CD8-positive, alpha-beta memory T cell (primary cell): ENCODE measurements around the gene FMN1. TPM values are rescaled to one million over a fixed set of nuclear protein-coding genes. Genes with fewer than 3 reads are reported as not detected.

Experiments
- CTCF ChIA-PET: fragments of 350-600 bp; sonication (Branson Sonifier 250); formaldehyde crosslinking; loops from one replicate; lab custom pipeline; 2021; ENCODE audit warnings: antibody characterized with exemption; lab: Charles Lee
- POLR2A ChIA-PET: fragments of 350-600 bp; sonication (Branson Sonifier 250); formaldehyde crosslinking; loops from one replicate; lab custom pipeline; 2021; ENCODE audit warnings: antibody characterized with exemption; lab: Charles Lee
- DNase-seq, 5 donors: peaks; one replicate each; pipeline versions ENCODE4 v3.0.0 to v3.0.0-alpha.2; 2020 to 2022; ENCODE audit warnings: mixed read lengths in 1 of 5
- H3K27ac ChIP-seq: one replicate; pipeline ENCODE4 v1.7.0; 2013; ENCODE audit warnings: low read depth, mild to moderate bottlenecking, low read length, moderate library complexity
- H3K27me3 ChIP-seq: 2 replicates; pipeline ENCODE4 v1.7.0; 2013; ENCODE audit warnings: low read length, mild to moderate bottlenecking; ENCODE audit not compliant: insufficient read depth, poor library complexity, severe bottlenecking
- H3K36me3 ChIP-seq: 2 replicates; pipeline ENCODE4 v1.7.0; 2013; ENCODE audit warnings: mild to moderate bottlenecking, low read length, moderate library complexity; ENCODE audit not compliant: insufficient read depth
- H3K4me1 ChIP-seq: 2 replicates; pipeline ENCODE4 v1.7.0; 2013; ENCODE audit warnings: mild to moderate bottlenecking, low read length, moderate library complexity; ENCODE audit not compliant: insufficient read depth
- H3K4me3 ChIP-seq: 2 replicates; pipeline ENCODE4 v1.7.0; 2013; ENCODE audit warnings: mild to moderate bottlenecking, low read length
- H3K9me3 ChIP-seq: 2 replicates; pipeline ENCODE4 v1.7.0; 2013; ENCODE audit warnings: mild to moderate bottlenecking, low read length
- H3K27ac Mint-ChIP-seq, 8 donors: one replicate each; pipeline ENCODE4 v1.8.0; 2020 to 2021; ENCODE audit warnings: mixed read lengths in 8 of 8, mild to moderate bottlenecking in 6 of 8, inconsistent platforms in 3 of 8, moderate library complexity in 3 of 8
- H3K27me3 Mint-ChIP-seq, 2 donors: one replicate each; pipeline ENCODE4 v1.8.0; 2020 to 2021; ENCODE audit warnings: mixed read lengths in 2 of 2, mild to moderate bottlenecking in 1 of 2, moderate library complexity in 1 of 2
- H3K36me3 Mint-ChIP-seq, 3 donors: one replicate each; pipeline ENCODE4 v1.8.0; 2020 to 2021; ENCODE audit warnings: mixed read lengths in 3 of 3, inconsistent platforms in 1 of 3, mild to moderate bottlenecking in 1 of 3
- H3K4me1 Mint-ChIP-seq, 3 donors: one replicate each; pipeline ENCODE4 v1.8.0; 2020 to 2021; ENCODE audit warnings: mixed read lengths in 3 of 3, inconsistent platforms in 1 of 3, mild to moderate bottlenecking in 1 of 3
- H3K4me3 Mint-ChIP-seq, 7 donors: one replicate each; pipeline ENCODE4 v1.8.0; 2020 to 2021; ENCODE audit warnings: mixed read lengths in 7 of 7, mild to moderate bottlenecking in 6 of 7, moderate library complexity in 4 of 7, inconsistent platforms in 2 of 7
- H3K9me3 Mint-ChIP-seq, 5 donors: one replicate each; pipeline ENCODE4 v1.8.0; 2020 to 2022; ENCODE audit warnings: mixed read lengths in 5 of 5, mild to moderate bottlenecking in 3 of 5, moderate library complexity in 2 of 5, inconsistent platforms in 1 of 5
- polyA plus RNA-seq: library from polyadenylated mRNA; unstranded; fragments of 300-500 nt; fragmentation: Illumina TruSeq; gene quantifications from one replicate; pipeline ENCODE4 v1.2.3, GENCODE V29; 2021
- total RNA-seq, 2 experiments: library from RNA; stranded (reverse); gene quantifications; one replicate each; pipeline ENCODE4 v1.2.3, GENCODE V29; 2021

Gene FMN1
- total and polyA plus RNA-seq, 3 experiments from 2014 or later, result 0.09 to 0.24 (median 0.11) TPM

GRCh38 chr15:32721596-32721995, 472.9 kb downstream of the FMN1 start:
- no peaks in the 10 kb centered on the region for H3K36me3 Mint-ChIP-seq
- CTCF ChIA-PET, result no interaction called here
- DNase-seq, result no peak

GRCh38 chr15:32718821-32719716, 475.4 kb downstream of the FMN1 start:
- H3K9me3 ChIP-seq, result no peaks in the 10 kb centered on the region
- DNase-seq, result no peak
- Mint-ChIP-seq H3K36me3 (no peaks in the 10 kb centered on the region), H3K4me1 (peaks cover 15 to 25% (median 20%) of the 10 kb centered on the region in 3 donors), H3K27ac (no peak overlapping the region), H3K27me3 (peaks cover 35 to 56% of the 10 kb centered on the region in 2 donors), H3K4me3 (peak overlapping the region in 4 of 7 donors; percentile 5 to 57 (median 38)), H3K9me3 (no peaks in the 10 kb centered on the region)
- H3K4me1 ChIP-seq, result no peaks in the 10 kb centered on the region
- ChIA-PET POLR2A (no interaction called here), CTCF (no interaction called here)
- no peak overlapping the region for H3K4me3 ChIP-seq
- H3K36me3 ChIP-seq, result no peaks in the 10 kb centered on the region
- no peak overlapping the region for H3K27ac ChIP-seq
- H3K27me3 ChIP-seq, result peaks cover 18% of the 10 kb centered on the region

More at GRCh38 chr15:32721596-32721995, 472.9 kb downstream of the FMN1 start:
- Histone ChIP-seq H3K27me3 (peaks cover 10% of the 10 kb centered on the region), H3K4me1 (no peaks in the 10 kb centered on the region), H3K27ac (no peak overlapping the region), H3K36me3 (no peaks in the 10 kb centered on the region), H3K4me3 (no peak overlapping the region), H3K9me3 (no peaks in the 10 kb centered on the region)
- no peak overlapping the region for H3K27ac Mint-ChIP-seq
- H3K4me3 Mint-ChIP-seq, result no peak overlapping the region
- peaks cover 0 to 8% (median 2%) of the 10 kb centered on the region in 5 donors for H3K9me3 Mint-ChIP-seq
- peaks cover 13 to 19% (median 16%) of the 10 kb centered on the region in 3 donors for H3K4me1 Mint-ChIP-seq
- POLR2A ChIA-PET, result no interaction called here
- H3K27me3 Mint-ChIP-seq, result peaks cover 27 to 52% of the 10 kb centered on the region in 2 donors

DNA sequence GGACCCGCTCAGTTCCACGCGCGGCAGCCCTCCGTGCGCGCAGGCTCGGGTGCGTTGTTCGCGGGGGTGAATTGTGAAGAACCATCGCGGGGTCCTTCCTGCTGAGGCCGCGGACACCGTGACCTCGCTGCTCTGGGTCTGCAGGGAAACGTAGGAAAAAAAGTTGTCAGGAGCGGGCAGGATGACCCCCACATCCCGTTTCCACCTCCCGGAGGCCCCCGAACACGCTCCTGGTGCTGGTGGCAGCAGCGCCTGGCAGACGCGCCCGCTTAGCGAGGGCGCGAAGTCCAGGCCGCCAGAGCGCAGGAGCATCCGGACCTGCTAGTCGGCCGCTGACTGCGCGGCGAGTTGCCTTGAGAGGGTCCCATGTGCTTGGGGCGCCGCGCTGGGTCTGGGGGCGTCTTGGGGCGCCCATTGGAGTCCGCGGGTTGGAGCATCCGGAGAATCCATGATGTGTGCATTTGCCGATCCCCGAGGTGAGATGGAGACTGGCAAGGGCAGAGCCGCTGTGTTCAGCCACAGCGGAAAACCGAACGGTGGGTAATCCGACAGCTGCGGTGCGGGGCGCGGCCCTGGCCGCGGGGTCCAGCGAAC, 476.2 kb downstream of the FMN1 start:
- peaks cover 18% of the 10 kb centered on the region for H3K27me3 ChIP-seq

GRCh38 chr15:32717426-32718226, 476.9 kb downstream of the FMN1 start, which contains the start of gene GREM1:
TSS of gene GREM1 (plus strand) at chr15:32718004. CDS start at chr15:32730691, 12,687 bp downstream.
- H3K4me1 Mint-ChIP-seq, result peaks cover 15 to 25% (median 20%) of the 10 kb centered on the region in 3 donors
- H3K36me3 ChIP-seq, result no peaks in the 10 kb centered on the region
- no peak within 1 kb of the TSS for H3K4me3 ChIP-seq
- POLR2A ChIA-PET, result no interaction called here
- no peak for DNase-seq
- H3K27ac ChIP-seq, result no peak within 1 kb of the TSS
- H3K9me3 ChIP-seq, result no peaks in the 10 kb centered on the region
- no peaks in the 10 kb centered on the region for H3K4me1 ChIP-seq
- peaks cover 0 to 2% (median 0%) of the 10 kb centered on the region in 5 donors for H3K9me3 Mint-ChIP-seq
- H3K4me3 Mint-ChIP-seq, result peak within 1 kb of the TSS in 6 of 7 donors; percentile 13 to 52 (median 40)
- H3K27me3 Mint-ChIP-seq, result peaks cover 35 to 62% of the 10 kb centered on the region in 2 donors
- no peak within 1 kb of the TSS for H3K27ac Mint-ChIP-seq
- no peaks in the 10 kb centered on the region for H3K36me3 Mint-ChIP-seq
- CTCF ChIA-PET, result no interaction called here
- H3K27me3 ChIP-seq, result peaks cover 18% of the 10 kb centered on the region

More for the DNA sequence above, 476.2 kb downstream of the FMN1 start:
- no peak overlapping the region for H3K27ac ChIP-seq
- H3K36me3 Mint-ChIP-seq, result no peaks in the 10 kb centered on the region
- H3K27me3 Mint-ChIP-seq, result peaks cover 35 to 60% of the 10 kb centered on the region in 2 donors
- H3K27ac Mint-ChIP-seq, result no peak overlapping the region
- H3K4me3 ChIP-seq, result no peak overlapping the region
- no peaks in the 10 kb centered on the region for H3K36me3 ChIP-seq
- H3K4me1 Mint-ChIP-seq, result peaks cover 15 to 25% (median 20%) of the 10 kb centered on the region in 3 donors
- no peak for DNase-seq
- H3K9me3 ChIP-seq, result no peaks in the 10 kb centered on the region
- ChIA-PET CTCF (no interaction called here), POLR2A (no interaction called here)
- no peak overlapping the region for H3K4me3 Mint-ChIP-seq
- no peaks in the 10 kb centered on the region for H3K4me1 ChIP-seq
- H3K9me3 Mint-ChIP-seq, result no peaks in the 10 kb centered on the region

- Histone ChIP-seq H3K4me1 (no peaks in the 10 kb centered on the region), H3K27me3 (peaks cover 18% of the 10 kb centered on the region), H3K27ac (no peak overlapping the region), H3K9me3 (no peaks in the 10 kb centered on the region), H3K4me3 (no peak overlapping the region), H3K36me3 (no peaks in the 10 kb centered on the region)
- DNase-seq, result no peak
- POLR2A ChIA-PET, result no interaction called here
- Mint-ChIP-seq H3K4me1 (peaks cover 15 to 25% (median 20%) of the 10 kb centered on the region in 3 donors), H3K36me3 (no peaks in the 10 kb centered on the region), H3K9me3 (peaks cover 0 to 2% (median 0%) of the 10 kb centered on the region in 5 donors), H3K27me3 (peaks cover 35 to 58% of the 10 kb centered on the region in 2 donors), H3K27ac (no peak overlapping the region), H3K4me3 (peak overlapping the region in 5 of 7 donors; percentile 13 to 52 (median 38))
- CTCF ChIA-PET, result no interaction called here
Measured at GRCh38 chr15:32716915-32717425, 477.5 kb downstream of the FMN1 start.

GRCh38 chr15:32716216-32716914, 478.1 kb downstream of the FMN1 start:
- H3K4me3 Mint-ChIP-seq, result peak overlapping the region in 4 of 7 donors; percentile 13 to 52 (median 40)
- H3K4me1 Mint-ChIP-seq, result peaks cover 15 to 25% (median 20%) of the 10 kb centered on the region in 3 donors
- POLR2A ChIA-PET, result no interaction called here
- Histone ChIP-seq H3K27ac (no peak overlapping the region), H3K4me3 (no peak overlapping the region), H3K36me3 (no peaks in the 10 kb centered on the region), H3K27me3 (peaks cover 18% of the 10 kb centered on the region), H3K4me1 (no peaks in the 10 kb centered on the region), H3K9me3 (no peaks in the 10 kb centered on the region)
- CTCF ChIA-PET, result interaction anchor here (0.7 kb wide), 1 partner anchor 229 kb away, joined by 3 read pairs; no protein-coding TSS in a partner anchor
- DNase-seq, result no peak
- H3K27me3 Mint-ChIP-seq, result peaks cover 32 to 54% of the 10 kb centered on the region in 2 donors
- peaks cover 0 to 2% (median 0%) of the 10 kb centered on the region in 5 donors for H3K9me3 Mint-ChIP-seq
- no peak overlapping the region for H3K27ac Mint-ChIP-seq
- H3K36me3 Mint-ChIP-seq, result no peaks in the 10 kb centered on the region
